AG04449 (cell line): ENCODE measurements around the gene RP9.
A peak's percentile ranks its signal among the peaks of the same experiment; 100 is the strongest.

ENCODE experiments used
- CTCF ChIA-PET: fragments of 350-600 bp; formaldehyde crosslinking; extraction: SDS; loops from one replicate; lab custom pipeline; 2021; ENCODE audit warnings: antibody characterized with exemption; lab: Yijun Ruan, JAX
- POLR2A ChIA-PET: fragments of 400-600, 350-600 bp; formaldehyde crosslinking; extraction: SDS; loops from one replicate; lab custom pipeline; 2020; ENCODE audit warnings: antibody characterized with exemption, inconsistent platforms; lab: Yijun Ruan, JAX
- DNase-seq: peaks from one replicate; pipeline ENCODE4 v3.0.0-alpha.2; 2010; ENCODE audit warnings: low read depth, low spot score
- H3K4me3 ChIP-seq: 2 replicates; pipeline ENCODE4 v1.5.1; 2011; ENCODE audit warnings: low read depth, mild to moderate bottlenecking, control low read depth, low read length
- CTCF ChIP-seq: IDR thresholded peaks from one replicate; pipeline ENCODE4 v1.5.1; 2011; ENCODE audit warnings: mild to moderate bottlenecking, moderate library complexity, low read length, control low read depth, inconsistent platforms; ENCODE audit not compliant: insufficient read depth; ENCODE audit errors: missing control alignments

RP9 gene

GRCh38 chr7:33109005-33109757 lies at the start of gene RP9:
RP9 (minus strand) TSS chr7:33109404; CDS start chr7:33109372, 32 bp downstream.
- H3K4me3 ChIP-seq: peak within 1 kb of the TSS; percentile 75
- ChIA-PET CTCF (interaction anchor here (0.6 to 6.5 kb wide), 36 partner anchors 8 to 1250 kb away, joined by 3 to 86 read pairs (median 6); partner anchors contain the start of genes FKBP9 and NT5C3A), POLR2A (interaction anchor here (1.4 kb wide), 1 partner anchor 47 kb away, joined by 4 read pairs; the partner anchor contains the start of gene NT5C3A)
- TF ChIP-seq CTCF: peak; percentile 64
- no peak for DNase-seq

GRCh38 chr7:33157781-33158180 lies 48.6 kb upstream of the RP9 start:
- H3K4me3 ChIP-seq: no peak overlapping the region
- ChIA-PET POLR2A (no interaction called here), CTCF (interaction anchor here (1.2 kb wide), 1 partner anchor 28 kb away, joined by 5 read pairs; no protein-coding TSS in a partner anchor)
- TF ChIP-seq CTCF: no peak
- DNase-seq: no peak

GRCh38 chr7:33157311-33157710 lies 48.1 kb upstream of the RP9 start:
- no peak overlapping the region for H3K4me3 ChIP-seq
- no peak for TF ChIP-seq CTCF
- CTCF ChIA-PET: interaction anchor here (1.2 kb wide), 1 partner anchor 28 kb away, joined by 5 read pairs; no protein-coding TSS in a partner anchor
- no peak for DNase-seq
- POLR2A ChIA-PET: no interaction called here

- CTCF ChIA-PET: interaction anchor here (1.2 kb wide), 1 partner anchor 29 kb away, joined by 5 read pairs; no protein-coding TSS in a partner anchor
- no peak for DNase-seq
- POLR2A ChIA-PET: no interaction called here
- TF ChIP-seq CTCF: no peak
- no peak overlapping the region for H3K4me3 ChIP-seq
Observed at GRCh38 chr7:33156441-33156840, 47.2 kb upstream of the RP9 start.

- H3K4me3 ChIP-seq: no peak overlapping the region
- CTCF ChIA-PET: no interaction called here
Observed at GRCh38 chr7:33155811-33156210, 46.6 kb upstream of the RP9 start.

More at GRCh38 chr7:33155811-33156210, 46.6 kb upstream of the RP9 start:
- peak; percentile 70 for DNase-seq
- no peak for TF ChIP-seq CTCF
- POLR2A ChIA-PET: no interaction called here
